ENCODE results near the gene TEPSIN.

TEPSIN gene

DNA sequence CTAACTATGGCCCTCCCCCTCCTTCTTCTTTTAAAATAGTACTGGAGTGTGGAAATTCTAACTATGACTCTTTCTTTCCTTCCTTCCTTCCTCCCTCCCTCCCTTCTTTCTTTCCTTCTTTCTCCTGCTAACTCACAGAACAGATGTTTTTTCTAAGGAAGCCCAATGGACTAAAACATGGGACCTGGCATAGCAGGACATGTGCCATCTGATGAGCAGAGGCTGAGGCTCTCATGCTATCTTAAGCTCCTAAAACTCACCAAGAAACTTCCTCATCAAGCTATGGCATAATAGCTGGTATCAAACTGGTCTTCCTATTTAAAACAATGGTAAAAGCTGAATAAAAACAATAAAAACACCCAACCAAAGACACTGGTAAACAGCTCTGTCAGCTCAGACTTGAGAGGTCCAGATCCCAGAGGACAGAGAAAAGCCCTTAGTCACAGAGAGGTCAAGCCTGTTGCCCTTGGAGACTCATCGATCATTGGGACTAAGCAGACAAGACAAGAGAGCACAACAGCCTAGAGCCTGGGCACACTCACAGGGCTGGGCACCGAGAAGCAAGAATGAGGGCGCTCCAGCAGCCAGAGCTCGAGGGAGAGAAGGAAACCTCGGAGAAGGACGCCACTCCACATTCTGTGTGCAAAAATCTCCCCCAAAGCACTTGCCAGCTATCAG lies 28.7 kb upstream of the TEPSIN start:
- no peak for DNase-seq

DNA sequence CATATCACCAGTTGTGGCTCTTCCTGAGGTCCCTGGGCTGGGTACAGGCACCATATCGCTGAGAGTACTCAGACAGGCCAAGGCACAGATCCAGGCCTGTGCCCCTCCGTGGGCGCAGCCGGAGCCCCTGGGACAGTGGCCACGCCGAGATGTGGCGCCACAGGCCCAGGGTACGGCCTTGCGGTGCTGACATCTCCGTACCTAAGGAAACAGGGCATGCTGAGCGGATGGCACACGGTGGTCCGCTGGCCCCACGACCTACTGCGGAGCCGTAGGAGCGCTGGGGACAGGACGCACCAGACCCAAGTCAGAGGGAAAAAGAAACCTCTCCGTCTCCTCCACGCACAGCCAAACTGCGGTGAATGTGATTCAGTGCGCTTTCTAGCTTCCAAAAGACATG lies 26.7 kb upstream of the TEPSIN start:
- DNase-seq, result no peak

DNA sequence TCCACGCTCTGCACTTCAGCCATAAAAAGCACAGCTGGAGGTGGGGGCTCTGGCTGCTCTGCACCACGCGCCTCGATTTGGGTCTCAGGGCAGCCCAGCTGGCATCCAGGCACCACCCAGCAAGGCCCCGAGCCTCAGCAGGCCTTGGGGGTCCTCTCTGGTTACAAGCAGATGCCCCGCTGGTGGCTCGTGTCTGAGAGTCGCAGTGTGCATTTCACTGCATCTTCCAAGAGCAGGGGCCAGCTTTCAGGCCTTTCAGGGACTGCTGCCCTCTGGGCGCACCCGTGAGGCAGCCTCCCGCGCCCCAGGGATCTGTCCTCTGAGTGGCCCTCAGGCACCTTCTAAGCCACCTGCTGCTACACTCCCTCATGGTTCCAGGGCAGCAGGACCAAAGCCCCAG lies 25.8 kb upstream of the TEPSIN start:
- no peak for DNase-seq

DNA sequence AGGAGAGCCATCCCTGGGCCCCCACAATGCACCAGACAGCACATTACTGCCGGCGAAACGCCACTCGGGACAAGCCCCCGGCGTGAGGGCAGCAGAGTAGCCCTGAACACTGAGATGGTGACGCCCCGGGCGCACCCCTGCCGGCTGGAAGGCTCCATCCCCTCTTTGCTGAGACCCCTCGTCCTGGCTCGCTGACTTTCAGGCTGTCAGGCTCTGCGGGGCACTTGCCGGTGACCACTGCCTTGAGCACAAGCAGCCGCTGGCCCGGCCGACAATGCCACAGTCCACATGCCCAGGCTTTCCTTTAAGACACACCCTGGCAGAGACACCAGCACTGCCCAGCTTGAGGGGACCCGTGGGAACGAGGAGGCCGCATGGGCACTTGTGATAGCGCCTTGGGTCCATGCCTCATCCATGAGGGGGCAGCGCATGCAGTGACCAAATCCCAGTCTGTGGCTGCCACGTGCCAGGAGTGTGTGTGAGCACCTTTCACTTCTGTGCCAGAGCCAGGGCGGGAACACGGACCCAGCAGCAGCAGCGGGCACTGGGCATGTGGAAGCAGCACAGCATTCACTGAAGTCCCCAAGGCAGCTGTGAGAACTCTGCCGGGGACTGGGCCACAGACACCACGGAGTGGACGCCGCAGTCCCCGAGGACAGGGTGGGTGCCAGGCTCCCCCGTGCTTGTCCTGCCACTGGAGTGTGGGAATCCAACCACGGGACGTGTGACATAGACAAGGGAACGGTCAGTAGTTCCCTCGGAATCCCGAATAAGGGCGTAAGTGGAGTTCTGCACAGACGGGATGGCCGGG lies 24.7 kb upstream of the TEPSIN start:
- no peak for DNase-seq

DNA sequence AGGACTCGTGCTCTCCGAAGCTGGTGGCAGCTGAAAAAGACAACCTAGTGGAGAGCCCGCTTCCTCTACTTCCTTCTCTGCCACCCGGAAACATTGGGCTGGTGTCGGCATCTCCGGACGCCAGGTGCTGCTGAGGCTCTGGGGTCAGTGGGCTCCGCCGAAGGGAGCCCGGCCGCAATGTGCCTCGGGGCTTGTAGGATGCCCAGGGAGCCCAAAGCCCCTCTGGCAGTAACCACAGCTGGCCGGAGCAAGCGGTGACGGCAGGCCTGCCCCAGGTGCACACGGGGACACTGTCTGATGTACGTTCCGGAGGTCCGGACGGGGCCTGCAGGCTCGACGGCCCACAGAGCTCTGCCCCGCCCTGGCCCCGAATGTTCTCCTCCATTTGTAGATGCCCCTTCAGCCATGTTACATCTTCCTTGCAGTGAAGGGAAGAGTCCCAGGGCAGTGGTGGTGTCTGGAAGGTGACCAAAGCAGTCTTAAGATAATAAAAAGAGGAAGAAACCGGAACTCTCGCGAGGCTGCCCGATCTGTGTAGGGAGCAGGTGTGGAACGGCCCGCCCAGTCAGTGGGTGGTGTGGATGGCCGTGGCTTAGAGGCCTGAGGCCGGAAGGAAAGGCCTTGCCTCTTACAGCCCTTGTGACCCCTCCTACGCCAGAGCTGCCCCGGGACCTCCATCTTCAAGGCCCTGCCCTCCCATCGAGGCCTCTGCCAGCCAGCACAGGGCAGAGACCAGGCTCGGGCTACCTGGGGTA lies 22.9 kb upstream of the TEPSIN start:
- DNase-seq, result no peak

DNA sequence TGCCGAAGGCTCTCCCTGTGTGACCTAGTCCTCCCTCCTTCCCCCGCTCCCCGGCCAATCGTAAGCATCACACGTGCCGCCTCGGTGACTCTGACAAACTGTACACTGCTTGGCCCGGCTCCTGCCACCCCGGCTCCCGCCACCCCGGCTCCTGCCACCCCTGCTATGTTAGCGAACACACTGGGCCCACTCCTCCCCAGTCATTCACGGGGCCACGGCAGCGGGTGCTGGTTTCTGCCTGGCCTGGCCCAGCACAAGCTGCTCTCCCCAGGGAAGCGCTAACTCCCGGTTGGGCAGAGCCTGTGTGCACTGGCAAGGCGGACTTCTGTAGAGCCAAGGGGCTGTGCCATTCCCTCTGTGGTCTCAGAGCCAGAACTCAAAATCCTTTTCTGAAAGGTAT lies 22.2 kb upstream of the TEPSIN start:
- no peak for DNase-seq

DNA sequence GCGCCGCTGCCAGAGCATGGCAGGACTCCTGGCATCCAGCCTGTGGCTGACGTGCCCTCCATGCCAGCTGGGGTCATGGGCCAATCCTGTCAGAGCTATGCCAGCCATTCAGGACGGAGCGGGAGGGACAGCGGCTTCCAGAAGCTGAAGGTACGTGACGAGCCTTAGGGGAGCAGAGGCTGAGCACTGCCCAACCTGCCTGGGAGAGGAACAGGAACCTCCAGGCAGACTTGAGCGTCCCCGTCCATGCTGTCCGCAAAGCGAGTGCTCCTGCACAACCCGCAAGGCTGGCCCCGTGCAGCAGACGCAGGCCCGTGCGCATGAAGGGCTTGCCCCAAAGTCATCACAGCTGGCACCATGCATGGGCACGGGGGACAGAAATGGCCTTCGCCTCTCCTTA lies 21.8 kb upstream of the TEPSIN start:
- DNase-seq, result no peak

DNA sequence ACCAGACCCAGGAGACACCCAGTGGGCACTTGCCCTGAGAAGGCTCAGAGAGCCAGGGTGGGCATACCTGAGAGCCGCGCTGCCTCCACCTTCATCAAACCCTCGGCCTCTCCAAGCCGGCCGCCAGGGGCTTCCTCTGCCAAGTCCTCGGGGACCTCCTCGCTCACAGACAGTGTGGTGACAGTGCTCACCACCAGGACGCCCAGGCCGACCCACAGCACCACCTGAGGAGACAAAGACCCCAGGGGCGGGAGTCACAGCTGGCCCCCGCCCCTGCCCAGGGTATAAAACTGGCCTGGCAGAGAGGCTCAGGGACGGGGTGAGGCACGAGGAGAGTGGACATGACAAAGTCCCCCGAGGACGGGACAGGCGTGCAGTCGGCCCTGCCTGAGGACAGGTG lies 21.3 kb upstream of the TEPSIN start:
- DNase-seq, result no peak

DNA sequence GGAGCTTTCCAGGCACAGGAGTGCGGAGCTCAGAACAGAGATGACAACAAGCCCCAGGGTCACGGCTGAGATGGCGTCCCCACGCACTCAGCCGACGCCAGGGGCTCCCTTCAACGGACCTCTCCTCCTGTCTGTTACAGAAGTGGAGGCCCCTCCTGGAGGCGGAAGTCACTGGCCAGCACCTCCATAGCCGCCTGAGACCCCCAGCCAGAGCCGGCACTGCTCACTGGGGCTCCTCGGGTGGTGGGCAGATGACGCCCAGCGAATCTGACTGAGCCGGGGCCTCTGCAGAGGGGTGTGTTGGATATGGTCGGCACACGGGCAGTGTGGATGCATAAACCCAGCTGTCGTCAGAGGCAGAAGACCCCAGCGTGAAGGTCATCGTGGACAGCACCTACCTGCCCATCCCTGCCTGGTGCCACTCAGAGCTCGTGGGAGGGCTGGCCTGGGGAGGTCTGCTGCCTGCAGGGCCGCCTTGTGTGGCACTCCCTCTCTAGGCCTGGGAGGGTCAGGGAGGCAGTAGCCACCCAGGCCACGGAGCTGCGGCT lies 20.3 kb upstream of the TEPSIN start:
- no peak for DNase-seq

DNA sequence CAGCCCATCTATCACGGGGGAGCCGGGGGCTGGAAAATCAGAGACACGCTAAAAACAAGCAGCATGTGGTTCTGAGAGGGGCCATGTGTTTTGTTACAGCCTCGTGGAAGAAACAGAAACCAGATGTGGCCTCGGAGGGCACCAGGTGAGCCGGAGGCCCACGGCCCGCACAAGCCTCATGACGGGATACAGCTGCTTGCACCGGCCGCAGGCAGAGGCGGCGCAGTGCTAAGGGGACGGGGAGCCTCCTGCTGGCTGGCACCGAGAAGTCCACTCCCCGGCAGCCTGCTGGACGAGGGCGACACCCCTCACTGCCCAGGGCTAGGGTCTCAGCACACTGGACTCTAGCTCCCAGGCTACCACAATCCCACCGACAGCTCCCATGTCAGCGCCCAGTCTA lies 19.4 kb upstream of the TEPSIN start:
- no peak for DNase-seq

DNA sequence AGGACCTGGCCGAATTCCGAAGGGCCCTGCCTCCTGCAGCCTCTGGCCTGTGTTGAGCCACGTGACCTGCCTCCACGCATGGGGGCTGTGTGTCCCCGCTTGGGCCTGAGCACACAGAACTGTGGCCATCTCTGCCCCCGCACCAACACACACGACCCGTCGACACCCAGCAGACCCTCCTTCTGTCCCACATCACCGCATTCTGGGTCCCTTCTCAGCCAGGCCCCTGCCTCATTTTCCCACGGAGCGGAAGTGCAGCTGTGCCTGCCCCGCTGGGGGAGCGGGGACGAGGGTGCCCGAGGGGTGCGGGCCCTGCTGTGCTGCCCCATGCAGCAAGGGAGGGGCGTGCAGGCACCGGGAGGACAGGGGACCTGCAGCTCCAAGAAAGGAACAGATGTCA lies 18.7 kb upstream of the TEPSIN start:
- no peak for DNase-seq

DNA sequence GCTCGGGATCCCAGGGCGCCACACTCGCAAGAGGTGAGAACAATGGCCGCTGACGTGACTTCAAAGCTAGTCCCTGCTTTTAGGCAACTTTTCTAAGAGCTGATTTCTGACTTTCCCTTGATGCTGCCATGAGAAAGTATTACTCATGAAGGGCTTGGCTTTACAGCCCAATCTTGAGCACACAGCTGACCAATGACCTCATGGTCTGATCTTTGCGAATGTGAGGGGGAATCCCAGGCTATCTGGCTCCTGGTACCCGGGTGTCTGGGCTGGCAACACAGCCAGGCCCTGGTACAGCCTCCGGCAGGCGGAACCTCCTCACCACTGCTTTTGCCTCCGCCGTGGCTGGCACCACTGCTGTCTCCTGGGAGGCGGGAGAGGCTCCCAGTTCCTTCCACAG lies 17.8 kb upstream of the TEPSIN start:
- DNase-seq, result no peak

DNA sequence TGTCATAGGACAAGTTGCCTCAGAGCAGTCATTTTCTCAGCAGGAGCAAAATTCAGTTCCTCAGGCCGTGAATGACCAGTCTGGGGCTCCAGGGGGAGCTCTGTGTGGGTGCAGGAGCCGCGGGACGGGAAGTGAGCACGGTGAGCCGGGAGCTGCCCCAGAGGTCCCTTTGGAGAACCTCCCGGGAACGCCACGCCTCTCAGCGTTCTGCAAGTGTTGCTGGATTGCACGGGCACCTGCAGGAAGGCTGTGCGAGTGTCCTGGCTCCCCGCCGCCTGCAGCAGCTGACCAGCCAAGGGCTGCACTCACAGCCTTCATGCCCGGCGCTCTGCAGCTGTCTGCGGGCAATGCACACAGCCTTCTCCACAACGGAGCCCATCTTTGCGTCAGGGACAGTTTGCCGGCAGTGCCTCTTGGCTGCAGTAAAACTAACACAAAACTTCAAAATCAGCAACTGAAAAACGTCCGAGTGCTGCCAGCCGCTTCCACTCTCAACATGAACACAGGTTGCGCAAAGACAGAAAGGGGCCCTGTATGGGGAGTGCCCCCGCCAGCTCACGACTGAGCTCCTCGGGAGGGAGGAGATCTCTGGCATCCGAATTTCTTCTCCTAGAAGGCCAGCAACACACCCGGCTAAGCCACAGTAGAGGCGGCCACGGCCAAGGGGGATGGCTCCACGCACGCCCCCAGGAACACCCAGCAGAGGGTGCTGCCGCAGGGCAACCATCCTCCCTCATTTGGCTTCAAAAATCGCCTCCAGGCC lies 16.3 kb upstream of the TEPSIN start:
- DNase-seq, result peak; percentile 40

DNA sequence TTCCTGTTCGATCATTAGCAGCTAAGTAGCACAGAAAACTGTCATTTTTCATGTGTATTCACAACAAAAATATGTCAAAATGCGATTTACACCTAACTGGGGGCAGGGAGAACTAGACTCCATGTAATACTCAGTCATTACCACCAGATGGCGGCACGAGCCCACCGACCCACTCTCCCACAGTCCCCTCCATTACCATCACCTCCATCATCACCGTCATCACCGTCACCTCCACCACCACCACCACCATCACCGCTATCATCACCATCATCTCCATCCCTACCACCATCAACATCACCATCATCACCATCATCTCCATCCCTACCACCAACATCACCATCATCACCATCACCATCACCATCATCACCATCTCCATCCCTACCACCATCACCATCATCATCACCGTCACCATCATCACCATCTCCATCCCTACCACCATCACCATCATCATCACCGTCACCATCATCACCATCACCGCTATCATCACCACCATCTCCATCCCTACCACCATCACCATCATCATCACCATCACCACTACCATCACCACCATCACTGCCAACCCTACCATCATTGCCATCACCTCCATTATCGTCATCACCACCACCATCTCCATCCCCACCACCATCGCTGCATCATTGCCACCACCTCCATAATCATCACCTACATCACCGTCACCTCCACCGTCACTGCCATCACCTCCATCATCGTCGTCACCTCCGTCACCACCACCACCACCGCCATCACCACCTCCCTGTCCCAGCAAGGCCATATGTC lies 14.7 kb upstream of the TEPSIN start:
- DNase-seq, result no peak

DNA sequence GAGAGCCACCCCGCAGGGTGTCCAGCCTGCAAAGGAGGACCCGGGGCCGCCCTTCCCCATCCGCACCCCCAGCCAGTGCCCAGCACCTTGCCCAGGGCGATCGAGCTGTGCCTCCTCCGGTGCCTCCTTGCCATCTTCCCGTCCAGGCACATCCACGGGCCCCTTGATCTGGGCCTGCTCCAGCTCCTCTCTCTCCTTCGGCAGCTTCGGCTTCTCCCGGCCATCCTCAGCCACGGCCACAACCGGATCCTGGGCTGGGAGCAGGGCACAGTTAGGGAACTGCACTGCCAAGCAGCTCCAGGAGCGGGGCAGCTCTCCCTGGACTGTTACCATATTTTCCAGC lies 14.1 kb upstream of the TEPSIN start:
- DNase-seq, result no peak

DNA sequence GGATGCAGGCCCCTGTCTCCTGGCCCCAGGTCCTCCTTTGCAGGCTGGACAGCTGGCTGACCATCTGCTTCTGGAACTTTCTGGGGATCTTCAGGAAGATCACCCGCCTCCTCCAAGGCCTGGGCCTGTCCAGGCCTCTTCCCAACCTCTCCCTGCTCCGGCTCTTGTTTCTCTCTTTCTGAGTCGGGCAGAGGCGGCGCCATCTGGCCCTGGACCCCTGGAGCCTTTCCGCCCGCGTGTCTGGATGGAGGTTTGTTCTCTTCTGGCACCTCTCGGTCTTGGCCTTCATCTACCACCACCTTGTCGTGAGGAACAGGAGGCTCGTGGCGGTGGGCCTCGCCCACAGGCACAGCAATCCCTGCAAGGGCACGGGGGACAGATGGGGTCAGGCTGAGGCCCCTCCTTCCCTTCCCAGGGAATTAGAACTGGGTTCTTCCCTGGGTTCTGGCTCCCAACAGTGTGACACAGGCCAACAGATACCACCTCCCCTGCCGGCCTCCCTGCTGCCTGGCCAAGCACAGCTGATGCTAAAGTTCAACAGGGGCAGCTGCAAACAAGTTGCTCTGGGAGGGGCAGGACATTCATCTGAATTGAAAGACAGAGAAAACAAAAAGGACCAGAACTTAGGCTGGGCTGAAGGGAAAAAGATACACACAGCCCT lies 13.6 kb upstream of the TEPSIN start:
- no peak for DNase-seq

DNA sequence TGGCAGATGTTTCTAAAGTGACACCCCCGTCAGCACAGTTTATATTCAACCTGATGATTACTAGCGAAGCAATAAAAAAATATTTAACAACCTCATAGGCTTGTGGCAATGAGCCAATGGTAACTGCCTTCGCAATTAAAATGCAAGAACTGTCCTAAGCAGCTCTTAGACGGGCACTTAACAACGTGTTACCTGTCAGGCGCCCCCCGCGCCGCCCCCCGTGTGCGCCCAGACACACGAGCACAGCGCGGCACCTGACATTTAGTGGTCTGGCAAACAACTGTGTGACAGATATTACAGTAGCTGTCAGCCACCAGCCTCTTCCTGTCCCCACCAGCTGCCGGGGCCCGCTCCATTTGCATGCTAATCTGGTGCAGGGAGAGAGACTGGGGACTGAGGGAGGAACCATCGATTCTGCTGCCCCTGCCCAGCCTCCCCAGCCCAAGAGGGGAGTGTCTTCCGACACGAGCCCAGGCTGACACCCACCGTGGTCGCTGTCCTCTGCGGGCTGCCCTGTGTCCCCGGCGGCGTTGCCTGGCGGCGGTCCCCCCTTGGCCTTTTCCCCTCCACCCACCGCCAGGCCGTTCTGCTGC lies 12.9 kb upstream of the TEPSIN start:
- DNase-seq, result peak; percentile 65

DNA sequence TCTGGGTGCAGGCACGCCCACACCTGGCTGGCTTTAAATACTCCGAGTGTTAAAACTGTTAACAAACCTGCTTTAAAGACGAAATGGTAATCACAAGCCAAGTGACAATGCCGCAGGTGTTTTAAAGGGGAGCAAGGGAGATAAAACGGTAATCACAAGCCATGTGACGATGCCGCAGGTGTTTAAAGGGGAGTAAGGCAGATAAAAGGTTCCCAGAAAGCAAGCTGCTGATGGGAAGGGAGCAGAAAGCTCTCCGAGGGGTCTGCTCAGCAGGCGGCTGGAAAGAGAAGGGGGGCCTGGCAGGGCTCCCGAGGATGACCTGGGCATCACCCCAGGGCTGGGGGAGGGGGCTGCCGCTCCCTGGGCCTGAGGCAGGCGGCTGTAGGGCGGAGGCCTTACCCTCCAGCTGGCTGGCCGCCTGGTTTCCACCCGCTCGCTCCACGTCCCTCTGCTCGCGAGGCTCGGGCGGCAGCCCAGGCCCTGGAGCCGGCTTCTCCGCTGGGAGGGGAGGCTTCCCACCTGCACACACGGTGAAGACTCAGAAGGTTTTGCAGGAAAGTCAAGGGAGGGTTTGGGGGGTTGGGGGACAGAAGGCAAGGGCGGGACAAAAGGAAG lies 12.3 kb upstream of the TEPSIN start:
- DNase-seq, result peak; percentile 65

DNA sequence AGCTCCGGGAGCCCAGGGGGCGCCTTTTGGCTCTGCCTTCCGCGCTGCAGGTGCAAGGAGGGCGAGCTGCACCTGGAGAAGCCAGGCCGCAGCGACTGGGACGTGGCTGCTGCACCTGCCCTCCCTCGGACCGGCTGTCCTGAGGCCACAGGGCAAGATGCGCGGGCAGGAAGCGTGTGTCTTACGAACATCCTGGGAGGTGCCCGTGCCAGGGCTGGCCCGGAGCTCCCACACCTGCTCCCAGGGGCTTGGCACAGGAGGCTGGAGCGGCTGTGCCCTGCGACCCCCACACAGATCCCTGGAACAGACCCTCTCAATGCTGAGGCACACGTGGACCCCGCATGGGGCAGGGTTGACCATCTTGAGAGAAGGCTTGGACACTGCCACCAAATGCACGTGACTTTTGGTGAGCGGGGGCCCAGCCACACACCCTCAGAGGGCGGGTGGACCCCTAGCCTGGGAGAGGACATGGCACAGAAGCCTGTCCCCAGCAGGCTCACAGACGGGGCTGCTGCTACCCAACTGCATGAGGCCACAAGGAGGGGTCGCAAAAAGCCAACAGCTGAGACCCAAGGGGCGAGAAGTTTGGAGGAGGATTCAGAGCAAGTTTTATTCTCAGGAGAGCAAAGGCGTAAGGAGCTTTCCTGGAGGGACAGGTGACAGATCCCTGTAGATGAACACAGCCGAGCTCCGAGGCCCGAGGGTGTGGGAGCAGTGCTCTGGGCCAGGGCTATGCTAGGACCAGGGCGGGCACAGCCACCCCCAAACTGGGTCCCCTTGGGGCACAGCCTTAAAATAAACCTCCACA lies 11.6 kb upstream of the TEPSIN start:
- DNase-seq, result no peak
